Measurements from ENCODE around the gene CHTF8. TPM values are rescaled to one million over a fixed set of nuclear protein-coding genes. Genes with fewer than 3 reads are reported as not detected.
"Not testable (repeated sequence)": the region's sequence is repeated elsewhere in the genome, so short reads cannot be mapped to it uniquely, and the experiment has no call there.

The CHTF8 gene, protein sequence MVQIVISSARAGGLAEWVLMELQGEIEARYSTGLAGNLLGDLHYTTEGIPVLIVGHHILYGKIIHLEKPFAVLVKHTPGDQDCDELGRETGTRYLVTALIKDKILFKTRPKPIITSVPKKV
- 60.8 and 85.3 TPM in 2 replicates for total RNA-seq

DNA sequence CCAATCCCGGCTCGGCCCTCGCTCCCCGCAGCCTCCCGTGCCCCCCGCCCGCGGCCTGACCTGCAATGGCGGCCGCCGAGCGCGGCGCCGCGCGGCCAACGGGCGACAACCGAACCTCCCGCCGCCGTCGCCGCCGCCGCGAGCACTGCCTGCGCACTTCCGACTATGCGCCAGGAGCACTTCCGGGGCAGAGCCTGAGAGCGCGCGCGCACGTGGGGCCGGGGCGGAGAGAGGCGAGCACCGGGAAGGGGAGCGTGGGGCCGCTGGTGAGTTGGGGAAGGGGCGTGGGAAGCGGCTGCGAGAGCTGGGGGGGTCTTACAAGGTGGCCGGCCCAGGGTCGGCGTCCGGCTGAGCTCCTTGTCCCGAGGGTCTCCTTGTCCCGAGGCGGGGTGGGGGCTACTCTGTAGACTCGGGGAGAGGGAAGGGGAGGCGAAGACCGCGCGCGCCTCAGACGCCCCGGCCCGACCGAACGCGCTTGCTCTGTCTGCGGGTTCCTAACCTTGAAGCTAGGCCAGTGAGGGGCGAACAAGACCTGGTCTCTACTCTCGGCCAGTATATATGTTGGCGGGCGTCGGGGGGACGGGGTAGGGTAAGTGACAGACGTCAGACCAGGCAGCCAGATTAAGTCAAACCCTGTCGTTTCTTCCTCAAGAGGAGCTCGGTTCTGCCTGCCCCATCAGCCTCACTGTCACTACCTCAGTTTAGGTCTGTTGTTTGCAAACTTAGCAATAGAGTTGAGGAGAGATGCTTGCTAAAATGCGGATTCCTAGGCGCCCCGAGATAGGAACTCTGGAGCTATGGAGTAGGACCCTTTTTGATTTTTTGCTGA, at the start of gene CHTF8, which contains the start of gene UTP4:
CHTF8 (minus strand) TSS at position 165 of the 829 bp plus-strand sequence. CDS start 11,130 bp downstream, outside the sequence.
UTP4 (plus strand) TSS at position 226 of the 829 bp plus-strand sequence. CDS start 811 bp downstream, outside the sequence.
- peak; percentile 43 to 85 for DNase-seq (ENCODE audit: low read depth in 2 of 2)

DNA sequence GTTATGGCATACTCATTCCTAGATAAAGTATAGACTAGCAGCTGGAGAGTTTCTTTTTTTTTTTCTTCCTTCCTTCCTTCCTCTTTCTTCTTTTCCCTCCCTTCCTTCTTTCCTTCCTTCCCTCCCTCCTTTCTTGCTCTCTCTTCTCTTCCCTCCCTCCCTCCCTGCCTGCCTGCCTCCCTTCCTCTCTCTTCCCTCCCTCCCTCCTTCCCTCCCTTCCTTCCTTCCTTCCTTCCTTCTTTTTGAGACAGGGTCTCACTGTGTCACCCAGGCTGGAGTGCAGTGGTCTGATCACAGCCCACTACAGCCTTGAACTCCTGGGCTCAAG, 47.6 kb upstream of the CHTF8 start:
- DNase-seq (ENCODE audit: low read depth in 2 of 2) = no peak

DNA sequence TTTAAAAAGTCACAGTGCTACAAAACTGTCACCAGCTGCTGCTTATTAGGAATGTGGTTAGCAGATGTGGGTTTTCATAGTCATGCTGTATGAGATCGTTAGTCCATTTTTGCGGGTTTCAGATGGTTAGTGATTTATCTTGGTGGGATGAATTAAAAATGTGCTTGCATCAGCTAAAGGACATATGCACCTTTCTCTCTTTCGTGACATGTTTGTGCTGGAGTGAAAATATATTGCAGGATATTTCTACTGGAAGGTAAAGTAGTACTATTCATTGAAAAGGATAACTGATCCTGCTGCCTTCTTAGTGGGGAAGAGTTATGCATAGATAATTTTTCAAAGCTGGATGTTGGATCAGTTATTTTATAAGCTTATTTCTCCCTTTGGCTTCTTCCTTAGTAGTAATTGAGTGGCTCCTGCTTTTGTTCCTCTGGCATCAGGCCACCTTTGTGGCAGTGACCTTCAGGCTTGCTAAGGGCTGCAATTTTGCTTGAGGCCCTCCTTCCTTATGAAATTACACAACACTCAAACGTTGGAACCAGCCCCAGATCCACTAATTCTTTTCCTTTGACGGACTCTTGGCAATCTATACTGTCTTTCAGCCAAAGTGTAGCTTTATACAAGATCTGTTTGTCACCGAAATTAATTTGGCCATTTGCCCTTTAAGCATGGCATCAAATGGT, 47.1 kb upstream of the CHTF8 start:
- peak in 1 of 2 donors; percentile 61 for DNase-seq (ENCODE audit: low read depth in 2 of 2)

DNA sequence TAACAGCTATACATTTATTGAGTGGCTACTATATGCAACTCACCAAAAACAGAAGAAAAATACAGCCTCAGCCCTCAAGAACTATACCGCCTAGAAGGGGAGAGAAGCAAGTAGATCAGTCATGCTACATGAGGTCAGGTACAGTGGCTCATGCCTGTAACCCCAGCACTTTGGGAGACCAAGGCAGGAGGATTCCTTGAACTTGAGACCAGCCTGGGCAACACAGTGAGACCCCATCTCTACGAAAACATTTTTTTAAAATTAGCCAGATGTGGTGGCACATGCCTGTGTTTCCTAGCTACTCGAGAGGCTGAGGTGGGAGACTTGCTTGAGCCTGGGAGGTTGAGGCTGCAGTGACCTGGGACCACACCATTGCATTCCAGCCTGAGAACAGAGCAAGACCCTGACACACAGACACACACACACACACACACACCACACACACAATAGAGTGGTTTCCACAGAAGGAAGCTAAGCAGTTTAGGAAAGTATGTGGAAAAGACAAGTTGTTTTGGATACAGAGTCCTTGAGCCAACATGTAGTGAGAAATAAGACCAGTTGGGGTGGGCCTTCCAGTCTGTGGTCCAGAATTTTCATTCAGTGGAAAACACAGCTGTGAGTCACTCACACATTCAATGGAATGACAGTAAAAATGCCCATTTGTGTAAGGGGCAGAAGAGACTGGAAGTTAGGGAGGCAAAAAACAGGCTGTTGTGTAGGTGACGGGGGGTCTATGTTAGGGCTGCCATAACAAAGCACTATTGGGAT, 43.8 kb upstream of the CHTF8 start:
- peak in 1 of 2 donors; percentile 29 for DNase-seq (ENCODE audit: low read depth in 2 of 2)

DNA sequence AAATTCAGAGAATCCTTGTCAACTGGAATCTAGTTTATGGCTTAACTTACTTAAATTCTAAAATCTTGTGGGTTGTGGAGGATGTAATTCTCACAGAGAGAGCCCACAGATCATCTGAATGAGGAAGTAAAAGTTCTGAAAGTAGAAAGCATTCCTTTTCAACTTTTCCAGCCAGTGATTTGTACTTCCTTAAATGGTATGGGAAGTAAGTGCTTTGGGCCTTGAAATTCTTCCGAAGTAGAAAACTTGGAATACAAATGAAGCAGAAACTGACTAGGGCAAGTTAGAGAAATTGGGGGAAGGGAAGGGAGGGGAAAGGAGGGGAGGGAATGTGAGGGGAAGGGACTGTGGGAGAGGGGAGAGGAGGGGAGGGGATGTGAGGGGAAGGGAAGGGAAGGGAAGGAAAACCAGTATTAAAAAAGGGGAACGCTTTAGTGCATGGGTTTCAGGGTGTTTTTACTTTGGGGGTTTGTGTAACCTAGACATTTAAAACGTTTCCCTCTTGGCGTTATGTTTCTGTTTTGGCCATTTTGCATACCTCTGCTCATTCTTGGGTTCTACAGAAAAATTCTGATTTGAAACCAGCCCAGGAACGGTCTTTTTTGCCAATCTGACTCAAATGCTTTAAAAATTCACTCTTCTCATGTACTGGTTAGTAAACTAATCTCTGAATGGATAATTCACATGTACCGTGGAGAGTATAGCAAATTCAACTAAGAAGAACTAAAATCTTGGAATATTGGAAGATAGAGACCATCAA, 39.1 kb upstream of the CHTF8 start:
- DNase-seq (ENCODE audit: low read depth in 2 of 2) = no peak

DNA sequence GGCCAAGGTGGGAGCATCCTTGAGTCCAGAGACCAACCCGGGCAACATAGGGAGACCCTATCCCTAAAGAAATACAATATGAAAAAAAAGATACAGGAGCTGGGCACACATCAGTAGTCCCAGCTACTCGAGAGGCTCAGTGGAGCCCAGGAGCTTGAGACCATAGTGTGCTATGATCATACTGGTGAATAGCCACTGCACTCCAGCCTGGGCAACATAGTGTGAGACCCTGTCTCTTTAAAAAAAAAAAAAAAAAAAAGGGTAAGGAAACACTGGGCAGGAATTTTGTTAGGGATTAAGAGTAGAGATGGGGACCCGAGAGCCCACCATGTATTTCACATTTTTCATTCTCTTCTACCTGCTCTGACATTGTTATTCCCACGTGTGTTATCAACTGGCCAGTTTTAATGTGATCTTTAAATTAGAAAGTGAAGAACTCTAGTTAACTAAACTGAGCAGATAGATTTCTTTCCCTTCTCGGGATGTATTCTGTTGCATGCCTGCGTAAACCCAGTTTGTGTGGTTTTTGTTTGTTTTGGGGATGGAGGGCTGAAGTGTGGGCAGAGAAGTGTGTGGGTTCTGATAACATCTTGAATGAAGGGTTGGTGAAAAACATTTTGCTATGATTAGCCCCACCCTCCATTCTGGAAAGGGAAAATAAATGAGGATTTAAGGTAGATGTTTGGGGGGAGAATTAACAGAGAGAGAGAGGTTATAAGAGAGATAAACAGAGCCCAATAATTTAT, 37.4 kb upstream of the CHTF8 start:
- DNase-seq (ENCODE audit: low read depth in 2 of 2) = no peak

DNA sequence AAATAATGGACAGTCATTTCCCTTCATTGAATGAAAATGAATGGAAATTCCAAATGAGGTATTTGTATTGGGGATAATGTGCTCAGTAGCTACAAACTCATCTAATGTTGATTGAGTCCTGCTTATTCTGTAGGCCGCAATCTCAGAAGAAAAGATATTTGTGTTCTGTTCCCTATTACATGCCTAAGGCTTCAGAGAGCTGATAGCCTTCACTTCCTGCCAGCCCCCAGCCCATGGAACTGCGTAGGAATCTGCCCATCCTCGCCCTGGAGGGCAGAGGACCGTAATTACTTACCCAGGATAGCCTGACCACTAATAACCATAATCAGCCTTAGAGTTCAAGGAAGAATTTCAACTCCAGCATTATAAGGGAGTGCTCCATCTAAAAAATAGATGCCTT, 36.7 kb upstream of the CHTF8 start:
- DNase-seq (ENCODE audit: low read depth in 2 of 2) = no peak

DNA sequence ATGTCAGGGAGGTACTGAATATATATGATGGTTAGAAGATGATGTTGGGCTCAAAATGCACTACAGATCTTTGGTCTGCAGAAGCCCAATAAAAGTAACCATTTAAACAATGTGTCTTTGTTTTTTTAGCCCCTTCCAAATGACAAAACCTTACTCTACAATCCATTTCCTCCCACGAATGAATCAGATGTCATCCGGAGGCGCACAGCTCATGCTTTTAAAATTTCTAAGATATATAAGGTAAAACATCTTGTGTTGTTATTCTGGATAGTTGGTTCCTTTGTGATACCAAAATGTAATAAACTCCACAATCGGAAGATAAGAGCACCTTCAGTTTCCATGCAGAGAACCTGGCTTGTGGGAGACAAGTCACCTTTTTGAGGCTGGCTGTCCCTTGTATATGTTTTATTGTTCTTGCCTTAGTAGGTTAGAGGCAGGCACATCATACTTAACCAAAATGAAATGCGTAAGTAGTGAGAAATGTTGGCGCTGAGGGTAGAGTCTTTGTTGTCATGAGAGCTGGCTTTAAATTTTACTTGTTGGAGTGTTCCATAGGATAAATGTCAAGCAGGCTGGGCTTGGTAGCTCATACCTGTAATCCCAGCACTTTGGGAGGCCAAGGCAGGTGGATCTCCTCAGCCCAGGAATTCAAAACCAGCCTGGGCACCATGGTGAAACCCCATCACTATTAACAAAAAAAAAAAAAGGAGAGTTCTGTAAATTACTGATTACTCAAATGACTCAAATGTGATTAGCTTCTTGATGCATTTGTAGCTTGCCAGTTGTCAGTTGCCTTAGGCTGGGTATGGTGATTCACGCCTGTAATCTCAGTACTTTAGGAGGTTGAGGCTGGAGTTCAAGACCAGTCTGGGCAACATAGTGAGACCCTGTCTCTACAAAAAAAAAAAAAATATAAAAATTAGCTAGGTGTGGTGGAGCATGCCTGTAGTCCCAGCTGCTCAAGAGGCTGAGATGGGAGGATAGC, 34.9 kb upstream of the CHTF8 start:
- peak in 1 of 2 donors; percentile 57 for DNase-seq (ENCODE audit: low read depth in 2 of 2)

DNA sequence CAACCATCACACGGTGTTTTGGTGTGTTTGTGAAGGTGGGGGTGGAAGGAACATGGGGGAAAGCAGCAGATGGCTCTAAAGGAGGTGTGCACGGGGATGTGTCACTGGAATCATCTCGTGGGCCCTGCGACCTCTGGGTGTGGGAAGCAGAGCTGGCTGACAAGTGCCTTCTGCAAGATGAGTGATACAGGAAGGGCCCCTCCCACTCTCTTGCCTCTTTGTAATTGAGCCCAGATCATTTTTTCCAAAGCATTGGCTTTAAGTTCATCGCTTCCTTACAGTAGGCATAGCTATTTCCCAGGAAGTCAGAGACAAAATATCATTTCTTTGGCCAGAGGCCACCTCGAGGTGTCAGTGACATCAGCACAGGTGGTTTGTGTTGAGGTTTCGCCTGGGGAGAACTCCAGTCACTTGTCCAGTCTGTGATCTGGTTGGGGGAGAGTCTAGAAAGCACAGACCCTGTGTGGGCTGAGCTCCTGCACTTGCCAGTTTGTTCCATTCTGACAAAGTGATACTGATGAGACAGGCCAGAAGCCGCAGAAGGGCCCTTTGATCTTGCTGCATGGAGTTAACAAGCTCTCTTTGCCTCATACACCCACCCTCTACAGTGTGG, 33.9 kb upstream of the CHTF8 start:
- DNase-seq (ENCODE audit: low read depth in 2 of 2) = peak in 1 of 2 donors; percentile 69

DNA sequence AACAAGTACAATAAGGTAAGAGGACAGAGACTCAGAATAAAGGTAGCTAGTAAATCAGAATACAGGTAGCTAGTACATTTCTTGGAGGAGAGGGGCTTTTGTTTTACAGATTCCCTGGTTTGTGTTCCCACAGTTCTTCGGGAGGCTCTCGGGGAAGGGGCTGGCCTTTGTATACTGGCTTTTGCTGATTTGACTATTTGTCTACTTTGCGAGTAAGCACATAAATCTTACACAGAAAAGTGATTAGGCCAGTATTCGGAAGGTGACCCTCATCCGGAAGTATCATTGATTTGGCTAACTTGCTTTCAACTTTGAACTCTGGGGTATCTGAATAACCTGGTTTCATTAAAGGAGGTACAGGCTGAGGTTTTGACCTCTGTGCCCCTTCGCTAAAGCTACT, 33.2 kb upstream of the CHTF8 start:
- DNase-seq (ENCODE audit: low read depth in 2 of 2) = no peak

DNA sequence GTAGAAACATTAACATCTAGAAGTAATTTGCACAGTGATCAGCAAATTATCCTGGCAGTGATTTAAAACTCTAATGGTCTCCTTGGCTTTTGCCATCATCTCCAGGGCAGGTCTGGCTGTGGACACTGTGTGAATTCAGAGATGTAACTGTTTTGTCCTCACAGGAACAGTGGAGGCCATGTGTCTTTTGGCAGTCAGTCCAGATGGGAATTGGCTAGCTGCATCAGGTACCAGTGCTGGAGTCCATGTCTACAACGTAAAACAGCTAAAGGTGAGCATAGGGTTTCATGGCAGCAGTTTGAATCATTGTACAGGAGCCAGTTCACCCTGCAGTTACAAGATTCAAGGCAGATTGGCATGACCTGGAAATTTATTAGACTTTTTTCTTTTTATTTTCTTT, 27.8 kb upstream of the CHTF8 start:
- no peak for DNase-seq (ENCODE audit: low read depth in 2 of 2)

DNA sequence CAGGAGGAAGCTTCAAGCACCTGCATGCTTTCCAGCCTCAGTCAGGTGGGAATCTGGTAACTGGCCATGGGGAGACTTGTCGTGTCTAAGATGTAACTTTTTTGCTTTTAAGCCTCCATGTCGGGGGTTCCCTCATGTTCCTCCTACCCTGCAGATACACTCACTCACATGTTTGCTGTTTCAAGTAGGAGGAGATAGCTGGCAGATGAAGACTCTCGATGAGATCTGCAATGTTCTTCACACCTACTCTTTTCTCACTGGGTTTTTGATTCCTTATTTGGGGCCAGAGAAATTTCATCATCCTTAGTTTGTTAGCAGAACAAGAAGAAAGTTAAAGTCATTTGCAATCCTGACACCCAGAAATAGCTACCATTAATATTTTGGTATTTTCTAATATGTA, 24.8 kb upstream of the CHTF8 start:
- no peak for DNase-seq (ENCODE audit: low read depth in 2 of 2)

DNA sequence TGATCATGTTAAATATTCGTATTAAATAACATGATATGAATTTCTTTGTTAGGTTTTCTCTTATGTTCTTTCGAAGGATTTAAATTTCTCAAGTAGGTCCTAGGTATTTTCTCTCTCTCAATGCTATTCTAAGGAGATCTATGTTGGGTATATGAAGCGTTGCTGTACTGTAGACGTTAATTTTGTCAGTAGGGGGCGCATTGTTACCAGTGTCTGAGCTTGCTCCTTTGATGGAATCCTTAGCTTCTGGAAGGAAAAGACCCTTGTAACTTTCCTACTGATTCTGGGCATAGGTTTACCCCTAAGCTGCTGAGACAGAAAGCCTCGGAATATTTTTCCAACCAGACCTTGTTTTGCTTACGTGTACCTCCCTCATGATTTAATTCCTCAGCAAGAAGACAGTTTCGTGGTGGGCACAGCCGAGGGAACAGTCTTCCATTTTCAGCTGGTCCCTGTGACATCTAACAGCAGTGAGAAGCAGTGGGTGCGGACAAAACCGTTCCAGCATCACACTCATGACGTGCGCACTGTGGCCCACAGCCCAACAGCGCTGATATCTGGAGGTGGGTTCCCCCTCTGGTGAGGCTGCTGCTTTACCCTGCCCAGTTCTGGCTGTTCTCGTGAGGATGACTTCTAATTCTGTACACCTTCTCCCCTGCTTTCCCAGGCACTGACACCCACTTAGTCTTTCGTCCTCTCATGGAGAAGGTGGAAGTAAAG, 17.9 kb upstream of the CHTF8 start:
- peak; percentile 60 to 84 for DNase-seq (ENCODE audit: low read depth in 2 of 2)

DNA sequence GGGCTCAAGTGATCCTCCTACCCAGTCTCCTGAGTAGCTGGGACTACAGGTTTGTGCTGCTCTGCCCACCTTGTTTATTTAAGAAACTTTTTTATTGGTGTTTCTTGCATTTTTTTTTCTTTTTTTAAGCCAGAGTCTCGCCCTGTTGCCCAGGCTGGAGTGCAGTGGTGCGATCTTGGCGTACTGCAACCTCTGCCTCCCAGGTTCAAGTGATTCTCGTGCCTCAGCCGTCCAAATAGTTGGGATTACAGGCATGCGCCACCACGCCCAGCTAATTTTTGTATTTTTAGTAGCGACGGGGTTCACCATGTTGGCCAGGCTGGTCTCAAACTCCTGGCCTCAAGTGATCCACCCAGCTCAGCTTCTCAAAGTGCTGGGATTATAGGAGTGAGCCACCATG, 17.2 kb upstream of the CHTF8 start:
- not testable (repeated sequence) for DNase-seq (ENCODE audit: low read depth in 2 of 2)

DNA sequence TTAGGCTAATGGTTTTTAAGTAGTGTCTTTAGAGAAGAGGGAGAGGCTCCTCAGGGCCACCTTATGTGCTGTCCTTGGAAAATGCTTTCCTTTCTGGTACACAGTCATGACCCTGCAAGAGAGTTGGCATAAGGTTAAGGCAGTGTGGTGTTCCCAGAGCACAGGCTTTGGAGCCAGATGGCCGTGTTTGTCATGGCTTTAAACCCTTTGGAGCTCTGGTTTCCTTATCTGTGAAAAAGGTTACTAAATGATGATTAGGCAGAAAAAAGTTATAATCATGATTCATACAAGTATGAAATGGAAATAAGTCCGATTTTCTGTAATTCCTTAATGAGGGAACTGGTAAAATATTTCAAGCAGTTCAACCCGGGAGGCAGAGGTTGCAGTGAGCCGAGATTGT, 13.3 kb upstream of the CHTF8 start:
- DNase-seq (ENCODE audit: low read depth in 2 of 2) = no peak

DNA sequence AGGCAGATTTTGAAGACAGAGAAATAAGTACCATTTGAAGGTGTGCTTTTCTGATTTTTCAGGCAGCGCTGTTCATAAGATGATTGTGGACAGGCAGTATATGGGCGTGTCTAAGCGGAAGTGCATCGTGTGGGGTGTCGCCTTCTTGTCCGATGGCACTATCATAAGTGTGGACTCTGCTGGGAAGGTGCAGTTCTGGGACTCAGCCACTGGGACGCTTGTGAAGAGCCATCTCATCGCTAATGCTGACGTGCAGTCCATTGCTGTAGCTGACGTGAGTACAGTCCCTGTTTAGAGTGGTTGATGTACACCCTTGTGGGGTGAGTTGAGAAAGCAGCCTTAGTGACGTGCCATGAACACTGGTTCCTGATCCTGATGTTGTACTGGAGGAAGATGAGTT, 10.7 kb upstream of the CHTF8 start:
- no peak for DNase-seq (ENCODE audit: low read depth in 2 of 2)

DNA sequence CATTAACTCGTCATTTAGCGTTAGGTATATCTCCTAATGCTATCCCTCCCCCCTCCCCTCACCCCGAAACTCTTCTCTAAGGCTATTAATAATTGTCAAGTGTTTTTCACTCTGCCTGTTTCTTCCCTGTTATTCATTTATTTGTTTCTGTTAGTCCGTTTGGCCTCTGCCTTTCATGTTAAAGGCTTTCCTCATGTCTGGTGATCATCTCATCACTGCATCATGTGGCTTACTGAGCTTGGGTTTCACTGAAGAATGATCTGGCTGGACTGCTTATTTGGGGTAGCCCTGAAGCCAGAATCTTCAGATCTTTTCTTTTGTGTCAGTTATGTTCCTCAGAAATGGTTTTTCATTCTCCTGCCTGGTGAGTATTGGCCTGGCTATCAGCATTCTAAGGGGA, 9.5 kb upstream of the CHTF8 start:
- no peak for DNase-seq (ENCODE audit: low read depth in 2 of 2)

DNA sequence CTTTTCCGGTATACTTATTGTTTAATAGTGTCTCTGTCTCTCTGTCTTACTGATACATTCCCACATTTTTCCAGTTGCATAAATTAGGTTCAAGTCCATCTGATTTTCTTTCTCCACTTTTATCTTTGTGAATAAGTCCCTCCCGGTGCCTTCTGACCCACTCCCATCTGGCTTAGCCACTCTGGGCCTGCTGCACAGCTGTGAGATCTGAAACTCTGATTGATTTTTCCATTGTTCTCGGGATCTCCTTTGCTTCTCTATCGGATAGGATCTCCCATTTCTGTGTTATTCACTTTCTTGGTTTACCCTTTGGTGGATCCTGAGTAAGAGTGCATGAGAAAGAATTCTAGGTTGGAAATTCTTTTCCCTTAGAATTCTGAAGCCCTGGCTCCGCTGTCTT, 8.6 kb upstream of the CHTF8 start:
- no peak for DNase-seq (ENCODE audit: low read depth in 2 of 2)
